Natural killer cell (primary cell): ENCODE measurements around the gene EGFLAM. TPM values are rescaled to one million over a fixed set of nuclear protein-coding genes. Genes with fewer than 3 reads are reported as not detected.

ENCODE experiments used
- ATAC-seq, 3 donors: fragments of 150-1000 bp in 2 of 3; fragments of 200-7000 bp in 1 of 3; cut with Tn5 transposase; 1 replicate in 1 of 3; 2 replicates in 2 of 3; pipeline ENCODE4 v1.10.0; 2021; ENCODE audit warnings: mild to moderate bottlenecking in 2 of 3, moderate library complexity in 2 of 3
- DNase-seq, 2 donors: peaks; one replicate each; pipeline versions ENCODE4 v3.0.0 to v3.0.0-alpha.2; 2013 to 2021; ENCODE audit warnings: mixed read lengths in 1 of 2
- H3K27ac ChIP-seq: one replicate; pipeline ENCODE4 v1.5.1; 2013; ENCODE audit warnings: mild to moderate bottlenecking, low read length
- H3K27me3 ChIP-seq: one replicate; pipeline ENCODE4 v1.6.1; 2013; ENCODE audit warnings: low read length; ENCODE audit not compliant: control insufficient read depth, insufficient read depth
- H3K36me3 ChIP-seq: one replicate; pipeline ENCODE4 v1.6.1; 2013; ENCODE audit warnings: low read length; ENCODE audit not compliant: control insufficient read depth, insufficient read depth
- H3K4me1 ChIP-seq: one replicate; pipeline ENCODE4 v1.6.1; 2013; ENCODE audit warnings: low read length; ENCODE audit not compliant: control insufficient read depth, insufficient read depth
- H3K4me3 ChIP-seq: one replicate; pipeline ENCODE4 v1.5.1; 2013; ENCODE audit warnings: low read length
- H3K9me3 ChIP-seq: one replicate; pipeline ENCODE4 v1.6.1; 2013; ENCODE audit warnings: low read length; ENCODE audit not compliant: control insufficient read depth, insufficient read depth
- H3K27ac Mint-ChIP-seq, 2 donors: one replicate each; pipeline ENCODE4 v1.8.0; 2022; ENCODE audit warnings: mild to moderate bottlenecking in 2 of 2, mixed read lengths in 2 of 2, moderate library complexity in 1 of 2
- H3K27me3 Mint-ChIP-seq, 2 donors: one replicate each; pipeline ENCODE4 v1.8.0; 2022; ENCODE audit warnings: low read depth in 2 of 2, mixed read lengths in 2 of 2
- H3K36me3 Mint-ChIP-seq: one replicate; pipeline ENCODE4 v1.8.0; 2022; ENCODE audit warnings: mixed read lengths
- H3K4me1 Mint-ChIP-seq, 2 donors: one replicate each; pipeline ENCODE4 v1.8.0; 2022; ENCODE audit warnings: mixed read lengths in 2 of 2
- H3K4me3 Mint-ChIP-seq: one replicate; pipeline ENCODE4 v1.8.0; 2022; ENCODE audit warnings: mild to moderate bottlenecking, moderate library complexity, mixed read lengths
- H3K9me3 Mint-ChIP-seq, 2 donors: one replicate each; pipeline ENCODE4 v1.8.0; 2022; ENCODE audit warnings: mixed read lengths in 2 of 2
- CTCF ChIP-seq: fragments of 200-600 bp; IDR thresholded peaks from one replicate; pipeline ENCODE4 v1.8.0; 2022; ENCODE audit warnings: antibody characterized with exemption
- WGBS: methylation state at CpG from one replicate; pipeline ENCODE4 v1.1.7; 2013; ENCODE audit warnings: missing lambda C conversion rate; ENCODE audit not compliant: insufficient coverage; 5-methylcytosine and 5-hydroxymethylcytosine counted together
- intact Hi-C: fragments of 100-400 bp; cut with micrococcal nuclease; formaldehyde crosslinking; loops from one replicate; pipeline ENCODE4 v1.14.2; 2022
- total RNA-seq, 4 donors: library from RNA; stranded (reverse); fragments of 120-200 nt in 1 of 4; gene quantifications; one replicate each; pipeline versions ENCODE4 v1.2.3 to v1.2.4, GENCODE V29; 2013 to 2022

Gene EGFLAM
- total RNA-seq, 3 donors from 2014 or later (not counting 1 experiment from before 2014, with no cell fraction given): not detected

DNA sequence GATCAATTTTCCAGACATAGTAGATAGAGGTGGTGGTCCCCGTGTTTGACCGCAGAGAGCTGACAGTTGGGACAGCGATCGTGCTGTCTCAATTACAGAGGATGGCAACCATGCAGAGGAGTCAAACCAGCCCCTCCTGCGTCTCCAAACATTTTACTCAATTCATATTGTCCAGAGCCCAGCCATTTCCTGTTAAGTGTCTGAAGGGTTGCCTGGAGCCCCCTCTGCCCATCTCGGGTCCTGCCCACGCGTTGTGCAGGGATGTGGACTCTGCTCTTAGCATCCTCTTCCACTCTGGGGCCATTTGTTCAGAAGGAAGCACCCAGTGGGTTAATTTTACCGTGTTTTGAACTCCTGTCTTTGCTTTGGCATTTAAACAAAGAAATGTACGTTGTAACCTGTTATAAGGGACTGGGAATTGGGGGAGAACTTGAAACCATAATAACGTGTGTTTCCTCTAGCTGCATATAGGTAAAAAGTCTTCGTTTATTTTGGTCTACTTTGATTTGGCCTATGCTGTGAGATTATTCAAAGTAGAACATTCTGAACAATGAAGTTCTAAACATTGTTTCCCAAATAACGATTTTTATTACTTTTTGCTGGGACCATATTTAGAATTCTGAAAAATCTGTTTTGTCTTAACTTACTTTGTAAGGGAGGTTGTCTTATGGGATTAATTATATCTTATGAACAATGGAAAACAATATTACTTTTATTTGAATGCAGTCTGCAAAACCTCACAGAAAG, 876 bp downstream of the EGFLAM start:
- no peak for TF ChIP-seq CTCF
- peaks cover 13% of the 10 kb centered on the region for H3K36me3 Mint-ChIP-seq
- H3K9me3 Mint-ChIP-seq: no peaks in the 10 kb centered on the region
- H3K4me1 Mint-ChIP-seq: no peaks in the 10 kb centered on the region
- no peak overlapping the region for H3K27ac ChIP-seq
- H3K4me3 Mint-ChIP-seq: no peak overlapping the region
- WGBS: 6% methylated on average over 12 of the region's 13 CpGs
- peaks cover 51 to 74% of the 10 kb centered on the region in 2 donors for H3K27me3 Mint-ChIP-seq
- intact Hi-C loops: no loop called here
- no peaks in the 10 kb centered on the region for H3K9me3 ChIP-seq
- H3K27ac Mint-ChIP-seq: no peak overlapping the region
- ATAC-seq (no peak), DNase-seq (no peak)
- no peak overlapping the region for H3K4me3 ChIP-seq
- no peaks in the 10 kb centered on the region for H3K4me1 ChIP-seq
- H3K36me3 ChIP-seq: no peaks in the 10 kb centered on the region
- peaks cover 22% of the 10 kb centered on the region for H3K27me3 ChIP-seq

DNA sequence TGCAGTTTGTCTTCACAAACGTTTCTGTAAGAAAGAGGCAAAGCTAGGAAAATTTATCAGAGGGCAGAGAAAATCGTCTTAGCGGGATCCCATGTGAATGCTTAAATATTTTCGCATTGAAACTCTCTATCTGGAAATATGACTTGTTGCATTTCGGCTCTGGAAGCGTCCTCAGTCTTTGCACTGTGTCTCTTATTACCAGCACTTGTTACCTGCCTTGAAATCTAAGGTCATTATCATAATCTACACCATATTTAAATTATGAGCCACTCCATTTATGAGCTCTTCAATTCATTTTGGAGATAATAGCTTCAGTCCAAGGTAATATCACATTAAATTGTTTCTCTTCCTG, 1.4 kb downstream of the EGFLAM start:
- DNase-seq: no peak
- Mint-ChIP-seq H3K9me3 (no peaks in the 10 kb centered on the region), H3K36me3 (peaks cover 13% of the 10 kb centered on the region), H3K27ac (no peak overlapping the region), H3K4me3 (no peak overlapping the region), H3K4me1 (no peaks in the 10 kb centered on the region), H3K27me3 (peaks cover 51 to 74% of the 10 kb centered on the region in 2 donors)
- H3K4me3 ChIP-seq: no peak overlapping the region
- ATAC-seq: no peak
- peaks cover 22% of the 10 kb centered on the region for H3K27me3 ChIP-seq
- no peaks in the 10 kb centered on the region for H3K4me1 ChIP-seq
- H3K9me3 ChIP-seq: no peaks in the 10 kb centered on the region
- no peaks in the 10 kb centered on the region for H3K36me3 ChIP-seq
- intact Hi-C loops: no loop called here
- WGBS: 60% methylated on average over 6 of the region's 6 CpGs
- H3K27ac ChIP-seq: no peak overlapping the region
- TF ChIP-seq CTCF: no peak

- WGBS: 53% methylated on average over 5 of the region's 6 CpGs
- Mint-ChIP-seq H3K4me1 (no peaks in the 10 kb centered on the region), H3K9me3 (no peaks in the 10 kb centered on the region), H3K36me3 (no peaks in the 10 kb centered on the region), H3K27ac (no peak overlapping the region), H3K27me3 (peaks cover 30 to 54% of the 10 kb centered on the region in 2 donors), H3K4me3 (no peak overlapping the region)
- Histone ChIP-seq H3K4me3 (no peak overlapping the region), H3K36me3 (no peaks in the 10 kb centered on the region), H3K27me3 (peaks cover 6% of the 10 kb centered on the region), H3K9me3 (no peaks in the 10 kb centered on the region), H3K4me1 (no peaks in the 10 kb centered on the region), H3K27ac (no peak overlapping the region)
- no peak for DNase-seq
- no peak for TF ChIP-seq CTCF
- intact Hi-C loops: no loop called here
- no peak for ATAC-seq
Observed at GRCh38 chr5:38263983-38264382, 5.6 kb downstream of the EGFLAM start.
